ENCODE data around the gene CDH26.

The CDH26 gene

DNA sequence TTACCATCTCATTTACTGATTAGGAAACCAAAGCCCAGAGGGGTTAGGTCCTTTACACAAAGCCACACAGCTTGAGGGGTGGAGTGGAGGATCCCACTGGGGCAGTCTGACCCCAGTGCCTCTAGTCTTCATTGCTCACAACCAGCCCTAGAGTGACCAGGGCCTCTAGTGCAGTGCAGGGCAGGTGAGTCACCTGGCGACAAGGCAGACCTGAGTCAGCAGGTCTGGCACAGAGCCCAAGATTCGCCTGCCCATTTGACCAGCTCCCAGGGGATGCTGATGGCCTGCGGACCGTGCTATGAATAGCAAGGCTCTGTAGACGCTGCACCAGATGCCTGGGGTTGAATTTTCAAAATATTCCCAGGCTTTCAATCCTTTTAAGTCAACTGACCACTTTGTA, 29.9 kb downstream of the CDH26 start:
- DNase-seq = no peak

GRCh38 chr20:59992526-59993084, 34.4 kb downstream of the CDH26 start:
- no peak for DNase-seq

- peak; percentile 48 for DNase-seq
Observed at GRCh38 chr20:59993736-59994430, 35.7 kb downstream of the CDH26 start.

DNA sequence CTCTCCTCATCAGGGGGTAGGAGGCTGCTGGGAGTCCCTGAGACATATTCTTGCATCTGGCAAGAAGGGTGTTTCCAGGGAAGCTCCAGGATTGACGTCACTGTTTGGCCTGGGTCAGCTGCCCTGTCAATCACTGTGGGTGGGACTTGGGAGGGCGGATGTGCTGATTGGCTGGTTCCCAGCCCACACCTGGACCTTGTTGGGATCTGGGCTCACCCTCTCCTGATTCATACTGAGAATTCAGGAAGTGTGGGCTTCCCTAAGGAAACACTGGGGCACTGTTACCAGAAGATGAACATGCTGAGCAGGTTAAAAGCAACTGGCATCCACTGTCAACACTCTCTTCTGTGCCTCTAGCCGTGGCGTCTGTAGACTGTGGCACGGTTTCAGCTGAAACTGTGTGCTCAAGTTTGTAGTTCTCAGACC, 36.5 kb downstream of the CDH26 start:
- no peak for DNase-seq

- DNase-seq = no peak
Observed at GRCh38 chr20:59996108-59996507, 37.9 kb downstream of the CDH26 start.

DNA sequence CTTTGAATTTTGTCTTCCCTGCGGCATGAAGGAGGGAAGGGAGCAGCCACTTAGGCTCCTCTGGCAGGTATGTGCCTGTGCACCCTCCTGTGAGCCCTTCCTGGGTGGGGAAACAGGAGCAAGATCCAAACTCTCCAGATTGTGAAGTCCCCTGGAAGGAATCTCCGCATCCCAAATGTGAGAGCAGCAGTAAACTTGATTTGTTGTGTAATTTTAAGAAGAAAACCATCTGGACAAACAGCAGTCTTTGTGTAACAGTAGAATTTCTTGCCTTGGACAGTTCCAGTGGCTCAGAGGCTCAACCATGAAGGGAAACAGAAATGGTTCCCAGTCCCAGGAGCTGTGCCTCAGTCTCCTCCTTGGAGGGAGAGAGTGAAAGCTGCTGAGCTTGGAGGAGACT, 39.7 kb downstream of the CDH26 start:
- no peak for DNase-seq

DNA sequence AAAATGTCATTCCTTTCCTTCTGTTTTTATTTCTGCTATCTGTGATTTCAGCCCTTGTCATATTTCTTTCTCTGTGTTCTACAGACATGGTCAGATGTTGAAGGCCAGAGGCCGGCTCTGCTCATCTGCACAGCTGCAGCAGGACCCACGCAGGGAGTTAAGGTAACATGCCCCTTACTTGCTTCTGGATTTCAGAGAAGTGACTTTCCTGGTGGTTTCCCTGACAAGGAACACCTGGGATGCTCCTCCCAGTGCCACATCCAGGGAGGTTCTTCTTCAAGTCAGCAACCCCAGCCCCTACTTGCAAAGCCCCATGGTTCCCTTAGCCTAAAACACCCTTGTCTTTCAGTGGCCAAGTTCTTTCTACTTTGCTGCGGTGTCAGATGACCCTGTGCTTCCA, 41.3 kb downstream of the CDH26 start:
- no peak for DNase-seq

DNA sequence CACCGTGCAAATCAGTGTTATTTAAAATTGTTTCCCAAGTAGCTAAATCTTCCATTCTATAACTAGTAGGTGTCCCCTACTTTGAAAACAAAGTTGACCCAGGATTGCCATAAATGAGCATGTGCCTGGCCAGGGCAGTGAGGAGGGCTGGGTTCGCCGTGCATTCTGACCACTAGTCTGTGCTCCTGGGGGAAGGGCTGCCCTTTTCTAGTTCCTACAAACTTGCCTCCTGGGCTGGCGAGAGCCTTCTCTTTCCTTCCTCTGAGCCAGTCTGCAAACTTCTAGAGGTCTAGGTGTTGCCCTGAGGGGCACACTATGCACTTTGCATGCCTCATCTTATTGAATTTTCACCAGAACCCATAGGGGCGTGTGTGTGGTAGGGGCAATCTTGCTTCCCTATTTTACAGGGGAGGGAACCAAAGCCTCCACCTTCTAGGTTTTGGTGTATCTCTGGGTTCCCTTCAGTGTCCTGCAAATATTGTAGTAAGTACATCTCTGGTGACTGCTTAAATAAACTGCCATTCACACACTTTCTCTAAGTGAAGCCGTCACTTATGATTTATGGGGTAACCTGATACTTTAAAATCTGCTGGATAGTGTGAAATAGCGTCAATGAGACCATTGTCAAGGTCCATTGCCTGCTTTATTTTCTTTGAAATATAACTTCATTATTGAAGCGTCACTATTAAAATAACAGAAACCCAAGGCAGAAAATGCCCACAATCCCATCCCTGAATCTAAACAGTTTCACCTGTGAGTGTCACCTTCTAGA, 42.2 kb downstream of the CDH26 start:
- DNase-seq = no peak

- no peak for DNase-seq
Observed at GRCh38 chr20:60001108-60001507, 42.9 kb downstream of the CDH26 start.

GRCh38 chr20:60003776-60004175, 45.6 kb downstream of the CDH26 start:
- DNase-seq = no peak

GRCh38 chr20:60006261-60006660, 48.0 kb downstream of the CDH26 start:
- no peak for DNase-seq

DNA sequence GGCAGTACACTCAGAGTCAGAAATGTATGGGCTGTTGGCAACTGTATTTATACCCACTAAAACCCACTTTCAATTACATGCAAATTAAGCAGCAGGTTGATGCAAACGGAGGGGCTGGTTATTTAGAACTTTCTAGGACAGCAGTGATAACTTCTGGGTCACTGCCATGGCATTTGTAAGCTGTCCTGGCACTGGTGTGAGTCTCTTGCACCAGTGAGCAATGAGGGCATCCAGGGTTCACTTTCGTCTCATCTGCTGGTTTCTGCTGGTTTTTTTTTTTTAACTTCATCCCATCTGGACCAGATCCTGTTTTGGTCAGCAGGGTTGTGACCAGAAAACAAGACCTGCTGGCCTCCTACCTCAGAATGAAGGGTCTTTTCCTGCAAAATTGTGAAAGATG, 49.2 kb downstream of the CDH26 start:
- no peak for DNase-seq

- no peak for DNase-seq
Observed at GRCh38 chr20:60008130-60008808, 50.0 kb downstream of the CDH26 start.

DNA sequence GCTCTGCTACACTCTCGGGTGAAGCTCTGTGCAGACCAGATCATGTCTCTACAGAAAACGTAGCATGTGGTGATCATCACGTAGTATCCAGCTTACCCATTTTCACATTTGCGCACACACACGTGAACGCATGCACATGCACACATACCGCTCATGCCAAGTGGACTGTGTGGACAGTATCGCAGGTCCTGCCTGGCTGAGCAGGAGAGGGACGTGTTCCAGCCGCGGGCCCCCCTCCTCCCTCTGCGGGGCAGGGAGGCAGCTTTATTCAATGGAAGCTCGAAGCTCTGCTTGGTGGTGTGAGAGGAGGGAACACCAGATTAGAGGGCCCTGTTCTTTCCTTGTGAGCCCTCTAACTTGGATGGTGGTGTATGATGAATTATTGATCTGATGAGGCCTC, 51.1 kb downstream of the CDH26 start:
- DNase-seq = no peak

DNA sequence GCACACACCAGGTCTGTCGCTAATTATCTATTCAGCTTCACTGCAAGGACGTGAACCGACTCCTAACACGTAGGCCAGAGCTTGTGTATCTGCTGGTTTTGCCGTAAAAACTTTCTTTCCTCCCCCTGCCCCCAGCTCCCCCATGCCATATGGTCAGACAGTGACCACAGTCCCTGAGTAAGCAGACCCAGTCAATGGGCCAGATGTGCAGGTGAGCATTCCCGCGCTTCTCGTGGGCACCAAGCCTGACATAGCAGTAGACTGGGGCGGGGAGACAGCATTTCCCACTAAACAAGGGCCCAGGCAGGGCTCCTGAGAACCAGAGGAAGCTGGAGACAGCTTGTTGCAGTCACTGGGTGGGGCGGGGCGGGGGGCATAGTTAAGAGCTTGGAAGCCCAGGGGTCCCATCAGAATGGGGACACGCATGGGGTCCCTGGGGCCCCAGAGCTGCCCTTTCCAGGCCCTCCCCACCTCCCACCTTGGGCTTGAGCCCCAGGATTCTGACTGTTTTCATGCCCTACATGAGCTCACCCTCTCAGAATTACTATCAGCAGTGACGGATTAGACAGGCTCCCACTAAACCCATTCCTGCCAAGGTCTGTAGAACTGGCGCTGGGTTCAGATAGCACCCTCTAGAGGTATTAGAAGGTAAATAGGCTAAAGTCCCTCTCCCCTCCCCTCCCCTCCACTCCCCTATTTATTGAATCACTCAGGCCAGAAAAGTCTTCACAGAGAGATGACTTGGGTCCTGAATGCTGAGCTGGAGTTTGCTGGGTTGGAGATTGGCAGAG, 51.8 kb downstream of the CDH26 start:
- DNase-seq = no peak

DNA sequence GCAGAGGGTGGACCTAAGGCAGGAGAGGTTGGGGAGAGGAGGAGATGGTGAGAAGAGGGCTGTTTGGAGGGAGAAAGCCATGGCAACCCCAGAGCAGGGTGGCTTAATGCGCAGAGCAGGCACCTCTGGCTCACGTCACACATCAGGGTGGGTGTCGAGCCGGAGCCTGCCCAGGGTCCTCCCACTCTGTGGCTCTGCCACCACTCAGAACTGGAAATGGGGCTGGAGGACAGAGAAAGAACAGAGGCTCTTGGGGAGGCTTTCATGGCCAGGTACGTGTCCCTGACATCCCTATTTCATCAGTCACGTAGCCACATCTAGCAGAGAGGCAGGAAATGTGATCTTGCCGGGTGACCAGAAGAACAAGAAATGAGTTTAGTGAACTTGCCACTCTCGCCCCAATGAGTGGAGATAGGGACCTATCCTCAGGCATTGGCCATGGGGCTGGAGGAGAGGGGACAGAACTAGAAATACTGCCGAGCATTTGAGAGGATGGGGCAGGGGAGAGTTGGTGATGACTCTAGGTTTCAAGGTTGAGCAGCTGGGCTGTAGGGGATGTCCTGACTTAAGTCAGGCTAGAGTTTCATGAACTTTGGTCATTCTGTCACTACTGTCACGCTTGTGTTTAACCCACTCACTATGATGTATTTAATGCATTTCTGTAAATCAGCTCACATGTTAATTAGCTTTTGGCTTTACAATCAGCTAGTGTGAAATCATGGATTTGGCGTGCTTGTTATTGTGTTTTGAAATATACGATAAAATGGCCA, 52.7 kb downstream of the CDH26 start:
- DNase-seq = no peak

- DNase-seq = no peak
Observed at GRCh38 chr20:60011512-60012507, 53.6 kb downstream of the CDH26 start.

DNA sequence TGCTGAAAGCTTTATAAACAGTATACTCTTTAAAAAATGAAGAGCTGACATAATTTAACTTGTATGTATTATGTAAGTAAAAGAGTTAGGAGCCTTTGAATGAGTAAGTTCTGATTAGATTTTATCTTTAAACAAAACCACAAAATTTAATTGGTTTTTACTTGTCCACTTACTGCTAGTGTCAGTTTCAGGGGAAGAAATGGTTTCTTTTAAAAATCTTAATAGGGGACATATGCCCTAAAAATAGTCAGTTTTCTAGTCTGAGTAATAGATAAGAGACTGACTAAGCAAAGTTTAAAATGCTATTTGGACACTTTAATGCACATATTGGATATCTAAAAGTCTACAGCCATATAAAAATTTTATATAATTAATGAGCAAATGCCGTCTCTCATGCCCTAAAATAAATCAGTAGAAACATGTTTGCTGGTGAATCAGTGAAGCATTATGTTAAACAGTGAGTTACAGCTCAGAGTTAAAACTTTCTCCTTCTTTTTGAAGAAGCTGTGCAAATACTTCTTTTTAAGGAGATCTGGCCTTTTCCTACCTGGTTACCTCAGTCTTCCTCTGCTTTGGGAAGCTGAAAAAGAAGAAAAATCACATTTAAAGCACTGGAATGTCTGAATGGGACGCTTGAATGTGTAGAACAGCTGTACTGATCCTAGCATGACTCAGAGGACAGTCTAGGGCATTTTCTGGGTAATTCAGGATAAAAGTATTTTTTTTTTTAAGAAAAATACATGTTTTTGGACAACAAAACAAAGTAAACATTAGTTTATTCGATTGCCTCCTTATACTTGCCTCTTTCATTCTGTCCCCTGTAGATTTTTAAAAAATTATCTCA, 55.3 kb downstream of the CDH26 start:
- no peak for DNase-seq

DNA sequence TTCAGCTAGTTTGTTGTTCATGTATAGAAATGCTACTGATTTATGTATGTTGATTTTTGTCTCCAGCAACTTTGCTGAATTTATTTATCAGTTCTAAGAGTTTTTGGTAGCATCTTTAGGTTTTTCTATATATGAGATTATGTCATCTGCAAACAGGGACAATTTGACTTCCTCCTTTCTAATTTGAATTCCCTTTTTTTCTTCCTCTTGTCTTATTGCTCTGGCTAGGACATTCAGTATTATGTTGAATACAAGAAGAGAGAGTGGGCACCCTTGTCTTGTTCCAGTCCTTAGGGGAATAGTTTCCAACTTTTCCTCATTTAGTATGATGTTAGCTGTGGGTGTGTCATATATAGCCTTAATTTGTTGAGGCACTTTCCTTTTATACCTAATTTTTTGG, 58.2 kb downstream of the CDH26 start:
- DNase-seq = no peak

- DNase-seq = no peak
Observed at GRCh38 chr20:60020251-60020650, 62.0 kb downstream of the CDH26 start.

Data from GDM1 (cell line).